ENCODE results near the gene FLYWCH2. TPM values are rescaled to one million over a fixed set of nuclear protein-coding genes. Genes with fewer than 3 reads are reported as not detected.

FLYWCH2 gene
- total and polyA plus RNA-seq, 9 of the 15 experiments (the other 6 are each of a cell fraction or from before 2014, with no cell fraction given) = 0.70 to 55.5 (median 7.6) TPM

GRCh38 chr16:2914233-2914632 is 31.2 kb downstream of the FLYWCH2 start:
- Histone ChIP-seq H3K4me2 (ENCODE audit: insufficient read depth, low read length) (no peak overlapping the region), H3K27ac (ENCODE audit: extremely low read depth, low read depth, low read length) (no peak overlapping the region), H3K9me1 (ENCODE audit: control insufficient read depth, insufficient read depth, low read length) (no peaks in the 10 kb centered on the region), H2AFZ (ENCODE audit: low read depth, low read length) (no peak overlapping the region), H3K4me1 (replicated peaks in 1 of 2; ENCODE audit: control insufficient read depth in 2 of 2, insufficient read depth in 2 of 2, low read length in 2 of 2) (peaks cover 18 to 38% of the 10 kb centered on the region in 2 experiments), H3K9me3 (replicated peaks; ENCODE audit: control insufficient read depth, insufficient read depth, low read depth, low read length) (no peaks in the 10 kb centered on the region), H3K4me3 (no peak overlapping the region), H3K36me3 (ENCODE audit: control insufficient read depth, insufficient read depth, low read length) (peaks cover 25% of the 10 kb centered on the region; the same call in 2 of the 3 replicates), H3K79me2 (ENCODE audit: control insufficient read depth, insufficient read depth, low read length) (peaks cover 16% of the 10 kb centered on the region), H4K20me1 (replicated peaks; ENCODE audit: control insufficient read depth, insufficient read depth, low read length) (no peaks in the 10 kb centered on the region), H3K27me3 (ENCODE audit: control insufficient read depth in 2 of 2, insufficient read depth in 2 of 2, low read length in 2 of 2) (no peaks in the 10 kb centered on the region), H3K9ac (ENCODE audit: insufficient read depth in 1 of 2, low read depth in 2 of 2, low read length in 2 of 2) (peak overlapping the region in 1 of 2 experiments; percentile 55; a peak in 1 of 4 replicates)
- in situ Hi-C loops (cut with MboI) = loop anchor here (5.0 kb wide), 1 partner anchor 42 kb away; no protein-coding TSS in a partner anchor
- FAIRE-seq (no peak), DNase-seq (ENCODE audit: extremely low read depth in 1 of 4, low spot score in 3 of 4) (peak in 1 of 4 experiments; percentile 25), ATAC-seq (no peak)
- CTCF ChIA-PET (ENCODE audit: low intra/inter-chr PET ratio) = no interaction called here
- BruUV-seq (replicated peaks) = no TSS peak
- TF ChIP-seq ZNF75A (CRISPR knock-in tag; IDR thresholded peaks at IDR 0.05) (no peak), RAD51 (IDR thresholded peaks at IDR 0.05; ENCODE audit: borderline replicate concordance, low read depth) (no peak), CBFA2T3 (IDR thresholded peaks at IDR 0.05) (0 out of 2 replicates have a peak, but pooled peaks have one; percentile 17), USF1 (CRISPR knock-in tag; IDR thresholded peaks at IDR 0.05) (peak; percentile 33; the same call in 1 of the 2 replicates), CC2D1A (IDR thresholded peaks at IDR 0.05) (no peak)
- TF ChIP-seq, protein P1, sequence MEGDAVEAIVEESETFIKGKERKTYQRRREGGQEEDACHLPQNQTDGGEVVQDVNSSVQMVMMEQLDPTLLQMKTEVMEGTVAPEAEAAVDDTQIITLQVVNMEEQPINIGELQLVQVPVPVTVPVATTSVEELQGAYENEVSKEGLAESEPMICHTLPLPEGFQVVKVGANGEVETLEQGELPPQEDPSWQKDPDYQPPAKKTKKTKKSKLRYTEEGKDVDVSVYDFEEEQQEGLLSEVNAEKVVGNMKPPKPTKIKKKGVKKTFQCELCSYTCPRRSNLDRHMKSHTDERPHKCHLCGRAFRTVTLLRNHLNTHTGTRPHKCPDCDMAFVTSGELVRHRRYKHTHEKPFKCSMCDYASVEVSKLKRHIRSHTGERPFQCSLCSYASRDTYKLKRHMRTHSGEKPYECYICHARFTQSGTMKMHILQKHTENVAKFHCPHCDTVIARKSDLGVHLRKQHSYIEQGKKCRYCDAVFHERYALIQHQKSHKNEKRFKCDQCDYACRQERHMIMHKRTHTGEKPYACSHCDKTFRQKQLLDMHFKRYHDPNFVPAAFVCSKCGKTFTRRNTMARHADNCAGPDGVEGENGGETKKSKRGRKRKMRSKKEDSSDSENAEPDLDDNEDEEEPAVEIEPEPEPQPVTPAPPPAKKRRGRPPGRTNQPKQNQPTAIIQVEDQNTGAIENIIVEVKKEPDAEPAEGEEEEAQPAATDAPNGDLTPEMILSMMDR (IDR thresholded peaks at IDR 0.05 in 2 of 3, conservative IDR thresholded peaks at IDR 0.05 in 1 of 3; ENCODE audit: insufficient read depth in 2 of 3, low read depth in 1 of 3, low read length in 3 of 3) = peak in 2 of 3 experiments; percentile 4 to 17; a peak in 1 of 6 replicates
- POLR2A ChIA-PET = interaction anchor here (0.6 kb wide), 1 partner anchor 33 kb away, joined by 3 read pairs; no protein-coding TSS in a partner anchor
- intact Hi-C loops (cut with micrococcal nuclease) = no loop called here
- 82% methylated on average over 12 of the region's 12 CpGs for WGBS (ENCODE audit: insufficient coverage, low coverage, missing lambda C conversion rate)
